Karpas-422 (cell line): Measurements from ENCODE around the gene MYO15A. TPM values are rescaled to one million over a fixed set of nuclear protein-coding genes. Genes with fewer than 3 reads are reported as not detected.

Experiments used
- DNase-seq: peaks from one replicate; pipeline ENCODE4 v3.0.0-alpha.2; 2015
- H2AFZ ChIP-seq: fragments of 200-600 bp; sonication (generic); 2 replicates; pipeline ENCODE4 v1.6.1; 2014; ENCODE audit warnings: antibody characterized with exemption, low read length, mixed read lengths
- H3K27ac ChIP-seq: fragments of 200-600 bp; sonication (generic); 2 replicates; pipeline ENCODE4 v1.5.1; 2014; ENCODE audit warnings: mild to moderate bottlenecking, low read length, moderate library complexity
- H3K27me3 ChIP-seq: fragments of 200-600 bp; sonication (generic); 2 replicates; pipeline ENCODE4 v1.6.1; 2014; ENCODE audit warnings: low read length, mixed read lengths
- H3K36me3 ChIP-seq: fragments of 200-600 bp; sonication (generic); 2 replicates; pipeline ENCODE4 v1.6.1; 2014; ENCODE audit warnings: low read length, mixed read lengths; ENCODE audit not compliant: insufficient read depth
- H3K4me1 ChIP-seq: fragments of 200-600 bp; sonication (generic); 2 replicates; pipeline ENCODE4 v1.6.1; 2014; ENCODE audit warnings: mild to moderate bottlenecking, low read length, mixed read lengths
- H3K4me2 ChIP-seq: fragments of 200-600 bp; sonication (generic); 2 replicates; pipeline ENCODE4 v1.6.1; 2014; ENCODE audit warnings: low read length, low read depth, mild to moderate bottlenecking; ENCODE audit not compliant: poor library complexity, severe bottlenecking
- H3K4me3 ChIP-seq: fragments of 200-600 bp; sonication (generic); 2 replicates; pipeline ENCODE4 v1.5.1; 2014; ENCODE audit warnings: mild to moderate bottlenecking, antibody characterized with exemption, low read length, mixed read lengths
- H3K79me2 ChIP-seq: fragments of 200-600 bp; sonication (generic); 2 replicates; pipeline ENCODE4 v1.6.1; 2014; ENCODE audit warnings: mild to moderate bottlenecking, low read length, mixed read lengths
- H3K9ac ChIP-seq: fragments of 200-600 bp; sonication (generic); 2 replicates; pipeline ENCODE4 v1.6.0; 2014; ENCODE audit warnings: low read length
- H3K9me2 ChIP-seq: fragments of 200-600 bp; sonication (generic), shearing (Covaris generic); replicated peaks from 2 replicates; pipeline ENCODE4 v1.6.0; 2014; ENCODE audit warnings: mild to moderate bottlenecking, low read length, moderate library complexity; ENCODE audit not compliant: insufficient read depth
- H3K9me3 ChIP-seq: fragments of 300-700, 200-600 bp; sonication (generic); 2 replicates; pipeline ENCODE4 v1.6.1; 2014; ENCODE audit warnings: low read length, mixed read lengths
- H4K20me1 ChIP-seq: fragments of 200-600 bp; sonication (generic); 2 replicates; pipeline ENCODE4 v1.6.1; 2014; ENCODE audit warnings: mild to moderate bottlenecking, antibody characterized with exemption, low read length, low read depth; ENCODE audit not compliant: insufficient read depth
- total RNA-seq: library from RNA; depleted of rRNA; stranded (reverse); fragments of >200 nt; shearing (Covaris generic); gene quantifications from 2 replicates; pipeline ENCODE4 v1.2.3, GENCODE V29; 2014; ENCODE audit warnings: low replicate concordance

MYO15A gene
- total RNA-seq, 1 experiment from 2014 or later: 1.3 TPM

- no peaks in the 10 kb centered on the region for H3K27me3 ChIP-seq
- no peak overlapping the region for H3K4me3 ChIP-seq
- H3K4me2 ChIP-seq: no peak overlapping the region
- no peak overlapping the region for H2AFZ ChIP-seq
- no peaks in the 10 kb centered on the region for H3K79me2 ChIP-seq
- DNase-seq: no peak
- H3K9ac ChIP-seq: no peak overlapping the region
- peaks cover 6% of the 10 kb centered on the region for H3K4me1 ChIP-seq
- H3K27ac ChIP-seq: no peak overlapping the region
- no peaks in the 10 kb centered on the region for H4K20me1 ChIP-seq
- no peaks in the 10 kb centered on the region for H3K9me3 ChIP-seq
- no peaks in the 10 kb centered on the region for H3K9me2 ChIP-seq
- H3K36me3 ChIP-seq: no peaks in the 10 kb centered on the region
Measured at GRCh38 chr17:18160128-18160856, 51.7 kb downstream of the MYO15A start.

- no peak overlapping the region for H3K4me2 ChIP-seq
- H3K27ac ChIP-seq: no peak overlapping the region
- H3K4me3 ChIP-seq: no peak overlapping the region
- H2AFZ ChIP-seq: no peak overlapping the region
- no peaks in the 10 kb centered on the region for H3K27me3 ChIP-seq
- H4K20me1 ChIP-seq: no peaks in the 10 kb centered on the region
- no peaks in the 10 kb centered on the region for H3K9me3 ChIP-seq
- no peaks in the 10 kb centered on the region for H3K79me2 ChIP-seq
- no peaks in the 10 kb centered on the region for H3K36me3 ChIP-seq
- DNase-seq: no peak
- H3K4me1 ChIP-seq: peaks cover 6% of the 10 kb centered on the region
- H3K9ac ChIP-seq: no peak overlapping the region
- H3K9me2 ChIP-seq: no peaks in the 10 kb centered on the region
Measured at GRCh38 chr17:18161207-18162145, 52.9 kb downstream of the MYO15A start.

- H3K9ac ChIP-seq: no peak overlapping the region
- DNase-seq: no peak
- H3K9me2 ChIP-seq: no peaks in the 10 kb centered on the region
- no peaks in the 10 kb centered on the region for H3K27me3 ChIP-seq
- H3K4me3 ChIP-seq: no peak overlapping the region
- H3K79me2 ChIP-seq: no peaks in the 10 kb centered on the region
- no peaks in the 10 kb centered on the region for H3K36me3 ChIP-seq
- no peak overlapping the region for H3K27ac ChIP-seq
- H2AFZ ChIP-seq: no peak overlapping the region
- H3K9me3 ChIP-seq: peaks cover 6% of the 10 kb centered on the region; the same call in 1 of the 2 replicates
- H4K20me1 ChIP-seq: no peaks in the 10 kb centered on the region
- peaks cover 3% of the 10 kb centered on the region for H3K4me1 ChIP-seq
- no peak overlapping the region for H3K4me2 ChIP-seq
Measured at GRCh38 chr17:18163547-18163946, 55.0 kb downstream of the MYO15A start.

- H4K20me1 ChIP-seq: no peaks in the 10 kb centered on the region
- DNase-seq: peak; percentile 57
- no peaks in the 10 kb centered on the region for H3K27me3 ChIP-seq
- peaks cover 6% of the 10 kb centered on the region; the same call in 1 of the 2 replicates for H3K9me3 ChIP-seq
- H3K79me2 ChIP-seq: no peaks in the 10 kb centered on the region
- H3K4me3 ChIP-seq: no peak overlapping the region
- H3K4me1 ChIP-seq: no peaks in the 10 kb centered on the region
- no peaks in the 10 kb centered on the region for H3K9me2 ChIP-seq
- H3K36me3 ChIP-seq: no peaks in the 10 kb centered on the region
- H3K27ac ChIP-seq: no peak overlapping the region
- no peak overlapping the region for H3K9ac ChIP-seq
- no peak overlapping the region for H3K4me2 ChIP-seq
- H2AFZ ChIP-seq: no peak overlapping the region
Measured at GRCh38 chr17:18166894-18167293, 58.3 kb downstream of the MYO15A start.

GRCh38 chr17:18167421-18167820 lies 58.9 kb downstream of the MYO15A start:
- Histone ChIP-seq H2AFZ (no peak overlapping the region), H3K9me2 (no peaks in the 10 kb centered on the region), H3K27ac (no peak overlapping the region), H4K20me1 (no peaks in the 10 kb centered on the region), H3K27me3 (no peaks in the 10 kb centered on the region), H3K36me3 (no peaks in the 10 kb centered on the region), H3K79me2 (no peaks in the 10 kb centered on the region), H3K9me3 (peaks cover 6% of the 10 kb centered on the region; the same call in 1 of the 2 replicates), H3K4me1 (no peaks in the 10 kb centered on the region), H3K9ac (no peak overlapping the region), H3K4me3 (no peak overlapping the region), H3K4me2 (no peak overlapping the region)
- DNase-seq: no peak

GRCh38 chr17:18172531-18173278 lies 64.1 kb downstream of the MYO15A start:
- H2AFZ ChIP-seq: no peak overlapping the region
- no peaks in the 10 kb centered on the region for H3K27me3 ChIP-seq
- H3K4me3 ChIP-seq: no peak overlapping the region
- H3K79me2 ChIP-seq: no peaks in the 10 kb centered on the region
- H3K9me2 ChIP-seq: no peaks in the 10 kb centered on the region
- DNase-seq: no peak
- no peaks in the 10 kb centered on the region for H3K36me3 ChIP-seq
- H3K4me2 ChIP-seq: no peak overlapping the region
- no peak overlapping the region for H3K9ac ChIP-seq
- peaks cover 6% of the 10 kb centered on the region; the same call in 1 of the 2 replicates for H3K4me1 ChIP-seq
- no peaks in the 10 kb centered on the region for H3K9me3 ChIP-seq
- H4K20me1 ChIP-seq: no peaks in the 10 kb centered on the region
- H3K27ac ChIP-seq: no peak overlapping the region

- Histone ChIP-seq H3K9me3 (no peaks in the 10 kb centered on the region), H2AFZ (no peak overlapping the region), H3K27me3 (no peaks in the 10 kb centered on the region), H3K4me3 (no peak overlapping the region), H3K9ac (no peak overlapping the region), H4K20me1 (no peaks in the 10 kb centered on the region), H3K27ac (no peak overlapping the region), H3K9me2 (no peaks in the 10 kb centered on the region), H3K4me2 (no peak overlapping the region), H3K79me2 (no peaks in the 10 kb centered on the region), H3K4me1 (peaks cover 6% of the 10 kb centered on the region; the same call in 1 of the 2 replicates), H3K36me3 (no peaks in the 10 kb centered on the region)
- DNase-seq: no peak
Measured at GRCh38 chr17:18173740-18174139, 65.2 kb downstream of the MYO15A start.
